Transverse colon (tissue), 4 donors: ENCODE data around the gene EPHB2.

ENCODE experiments used
- CTCF ChIP-seq, 5 experiments: fragments of 200-600 bp in 3 of 5; fragments of 450-650 bp in 2 of 5; sonication (generic) in 3 of 5; IDR thresholded peaks; 1 replicate in 2 of 5; 2 replicates in 3 of 5; pipeline ENCODE4 v1.5.1; 2016 to 2017; ENCODE audit warnings: antibody characterized with exemption in 5 of 5, inconsistent platforms in 3 of 5, mild to moderate bottlenecking in 2 of 5, moderate library complexity in 1 of 5
- POLR2A ChIP-seq: fragments of 450-650 bp; IDR thresholded peaks from one replicate; pipeline ENCODE4 v1.6.1; 2016; ENCODE audit warnings: antibody characterized with exemption, mild to moderate bottlenecking, moderate library complexity
- POLR2AphosphoS5 ChIP-seq, 3 donors: sonication (generic); formaldehyde crosslinking; IDR thresholded peaks; one replicate each; pipeline ENCODE4 v1.6.1; 2016; ENCODE audit warnings: antibody characterized with exemption in 3 of 3

- TF ChIP-seq POLR2A (no peak), CTCF (IDR thresholded peaks at IDR 0.05) (no peak), POLR2AphosphoS5 (IDR thresholded peaks at IDR 0.05) (no peak)
Measured at GRCh38 chr1:22767852-22768251, 57.2 kb downstream of the EPHB2 start.
